HT1080 (cell line): ENCODE data around the gene AIG1. TPM values are rescaled to one million over a fixed set of nuclear protein-coding genes. Genes with fewer than 3 reads are reported as not detected.
"Not testable (repeated sequence)": the region's sequence is repeated elsewhere in the genome, so short reads cannot be mapped to it uniquely, and the experiment has no call there.

ENCODE experiments used
- DNase-seq: peaks from one replicate; pipeline ENCODE4 v3.0.0-alpha.2; 2015; ENCODE audit warnings: low read depth
- total RNA-seq: library from RNA; depleted of rRNA; stranded (reverse); fragments of >200 nt; shearing (Covaris generic); gene quantifications from 2 replicates; pipeline ENCODE4 v1.2.3, GENCODE V29; 2014

Gene AIG1
- total RNA-seq, 1 experiment from 2014 or later = 33.7 TPM

DNA sequence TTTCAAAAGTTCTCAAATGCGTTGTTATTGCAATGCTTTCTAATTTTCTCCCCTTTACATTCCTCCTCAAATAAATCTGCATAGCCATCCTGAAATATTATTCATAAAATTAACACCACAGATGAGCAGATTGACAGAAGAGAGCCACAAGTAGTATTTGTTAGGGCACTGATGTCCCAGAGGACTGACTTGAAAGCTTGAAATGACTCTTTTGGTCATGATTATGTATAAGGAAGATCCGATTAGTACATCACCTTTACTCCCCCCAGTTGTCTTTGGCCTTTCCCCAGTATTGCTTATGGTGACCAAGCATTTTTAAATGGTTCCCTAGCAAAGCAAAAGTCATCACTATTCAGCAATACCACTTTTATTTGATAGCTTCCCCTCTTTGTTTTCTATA is 202.2 kb downstream of the AIG1 start:
- no peak for DNase-seq

DNA sequence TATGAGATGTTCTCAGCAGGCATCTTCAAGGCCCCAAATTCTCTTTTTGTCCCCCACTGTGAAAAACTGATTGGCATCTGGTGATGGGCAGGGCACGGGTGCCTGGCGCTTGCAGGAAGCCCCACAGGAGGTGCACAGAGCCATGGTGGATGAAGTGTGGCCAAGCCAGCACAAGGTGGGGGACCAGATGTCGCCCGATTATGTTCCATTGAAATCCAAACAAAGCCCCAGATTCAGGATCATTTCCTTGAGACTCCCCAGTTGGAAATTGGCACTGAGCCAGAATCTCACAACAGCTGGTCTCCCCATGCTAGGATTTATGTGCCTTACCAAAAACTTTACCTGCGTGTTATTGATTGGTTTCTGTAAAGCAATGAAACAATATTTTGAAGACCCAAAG is 203.7 kb downstream of the AIG1 start:
- DNase-seq = no peak

DNA sequence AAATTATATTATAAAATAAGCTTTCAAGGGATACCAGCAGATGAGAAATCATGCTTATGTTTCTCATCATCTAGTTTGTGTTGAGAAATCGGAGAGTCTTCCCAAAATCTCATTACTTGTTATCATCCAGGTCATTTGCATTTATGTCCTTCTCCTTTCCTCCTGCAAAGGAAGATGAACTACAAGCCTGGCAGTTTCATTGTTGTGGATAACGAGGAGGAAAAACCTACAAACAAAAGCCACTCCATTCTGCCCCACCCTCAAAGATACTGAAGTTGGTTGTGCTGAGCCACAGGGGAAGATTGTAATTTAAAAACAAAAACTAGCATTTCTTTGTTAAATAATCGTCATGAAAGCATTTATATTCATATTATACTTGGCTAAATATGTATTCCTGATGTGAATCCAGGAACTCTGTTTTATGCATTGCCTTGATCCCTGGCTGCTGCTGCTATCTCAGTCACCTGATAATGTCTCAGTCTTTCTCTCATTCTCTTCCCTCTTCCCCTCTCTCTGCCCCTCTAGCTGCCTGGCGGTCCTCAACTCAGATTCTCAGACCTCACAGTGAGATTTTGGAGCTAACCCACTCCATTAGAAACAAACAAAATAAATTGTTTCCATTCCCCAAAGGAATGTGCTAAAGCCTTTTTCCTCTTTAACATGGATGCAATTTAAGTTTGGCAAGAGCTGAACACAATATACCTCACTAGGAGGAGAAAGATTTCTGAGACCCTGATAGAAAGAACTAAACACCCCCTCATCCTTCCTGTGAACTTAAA is 204.5 kb downstream of the AIG1 start:
- DNase-seq = no peak

DNA sequence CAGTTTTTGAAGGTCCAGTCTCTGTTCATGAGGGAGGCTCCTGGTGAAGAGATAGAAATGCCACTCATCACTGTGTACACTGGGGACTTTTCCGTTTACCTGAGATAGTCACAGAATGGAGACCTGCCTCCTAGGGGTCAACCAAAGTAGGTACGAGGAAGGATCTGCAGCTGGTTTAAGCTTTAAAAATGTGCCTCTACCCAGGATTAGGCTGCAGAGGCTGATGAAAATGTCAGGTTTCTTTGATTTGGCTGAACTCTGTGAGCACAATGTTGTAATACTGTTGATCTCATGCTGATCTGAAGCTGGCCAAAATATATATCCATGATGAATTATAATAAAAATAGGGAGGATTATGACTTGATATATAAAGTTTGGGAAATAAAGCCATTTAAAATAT is 207.1 kb downstream of the AIG1 start:
- DNase-seq = no peak

DNA sequence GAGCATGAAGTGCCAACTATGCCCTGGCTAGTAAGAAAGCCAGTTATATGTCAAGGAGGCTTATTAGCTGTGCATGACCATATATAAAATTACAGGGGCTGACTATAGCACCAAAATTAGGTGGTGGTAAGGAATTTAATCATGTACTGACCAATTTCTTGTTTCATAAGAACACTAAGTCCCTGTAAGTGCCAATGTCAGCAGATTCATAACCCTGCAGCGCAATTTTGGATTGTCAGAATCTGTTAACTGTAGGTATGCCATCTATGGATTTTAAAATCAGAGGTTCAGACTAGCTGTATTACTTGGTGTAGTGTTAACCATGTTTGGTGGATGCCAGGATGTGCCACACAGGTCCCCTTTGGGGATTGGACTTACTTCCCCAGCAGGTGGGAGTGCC is 207.8 kb downstream of the AIG1 start:
- no peak for DNase-seq

DNA sequence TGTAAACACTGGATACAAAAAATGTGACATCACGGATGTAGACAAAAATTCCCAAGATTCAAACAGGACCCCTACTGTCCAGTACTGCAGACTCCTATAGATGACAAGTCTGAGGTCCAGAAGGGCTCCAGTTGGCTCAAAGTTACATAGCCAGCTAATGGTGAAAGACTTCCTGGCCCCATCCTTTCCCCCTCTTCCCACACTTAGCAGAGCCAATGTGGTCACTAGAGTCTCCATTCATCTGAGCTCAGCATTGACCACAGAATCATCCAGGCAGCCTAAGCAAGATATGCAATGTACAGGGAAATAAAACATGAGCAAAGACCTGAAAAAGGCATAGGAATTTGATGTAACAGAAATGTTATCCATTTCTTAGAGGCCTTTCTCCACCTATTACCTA is 209.3 kb downstream of the AIG1 start:
- peak; percentile 51 for DNase-seq

DNA sequence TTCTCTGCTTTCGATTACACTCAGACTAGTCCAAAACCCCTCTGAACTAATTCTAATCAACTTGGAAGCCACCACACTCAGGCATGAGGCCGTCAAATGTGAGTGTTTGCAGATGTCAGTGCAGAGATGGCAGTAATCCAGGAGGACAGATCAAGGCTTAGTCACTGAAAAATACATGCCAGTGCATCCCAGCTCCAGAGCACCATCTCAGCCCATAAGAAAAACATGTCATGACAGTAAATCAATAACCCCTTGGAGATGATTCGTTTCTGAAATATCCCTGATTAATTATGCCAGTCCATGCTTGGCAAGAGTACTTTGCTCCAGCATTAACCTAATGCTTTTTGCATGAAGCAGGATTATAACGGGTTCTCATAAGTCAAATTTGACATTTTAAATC is 210.3 kb downstream of the AIG1 start:
- DNase-seq = peak; percentile 62

DNA sequence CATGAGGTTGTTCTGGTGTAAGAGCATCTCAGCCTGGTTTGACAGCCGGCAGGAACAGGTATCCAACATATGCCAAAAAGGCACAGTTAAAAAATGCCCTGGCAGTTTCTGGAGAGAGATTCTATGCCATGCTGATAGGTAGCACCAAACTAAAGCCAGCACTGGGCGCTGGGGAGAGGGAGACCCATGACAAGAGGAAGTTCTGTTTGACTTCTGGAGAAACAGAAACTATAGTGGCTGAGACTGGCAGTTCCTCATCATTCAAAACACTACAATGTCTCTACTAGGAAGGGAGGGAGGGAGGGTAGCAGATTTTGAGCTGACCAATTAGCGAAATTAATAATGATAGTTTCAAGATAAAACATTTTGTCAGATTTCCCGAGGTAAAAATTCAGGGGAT is 215.7 kb downstream of the AIG1 start:
- DNase-seq = no peak

DNA sequence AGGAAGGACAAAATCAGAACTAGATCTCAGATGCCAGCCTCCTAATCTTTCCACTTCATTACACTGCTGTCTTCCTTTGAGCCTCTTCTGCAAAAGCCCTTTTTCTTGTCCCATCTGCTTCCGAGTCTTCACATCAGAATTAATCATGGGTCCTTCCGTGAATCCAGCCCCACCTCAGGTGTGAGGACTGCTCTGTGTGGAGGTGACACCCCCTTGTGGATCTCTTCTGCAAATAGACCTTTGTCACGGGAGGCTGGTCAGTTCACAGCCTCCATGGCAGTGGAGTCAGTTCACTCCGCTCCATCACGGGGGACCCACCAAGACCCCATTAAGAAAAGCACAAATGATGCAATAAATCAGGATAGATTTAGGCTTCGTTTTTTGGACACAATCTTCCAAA is 218.7 kb downstream of the AIG1 start:
- DNase-seq = peak; percentile 47

DNA sequence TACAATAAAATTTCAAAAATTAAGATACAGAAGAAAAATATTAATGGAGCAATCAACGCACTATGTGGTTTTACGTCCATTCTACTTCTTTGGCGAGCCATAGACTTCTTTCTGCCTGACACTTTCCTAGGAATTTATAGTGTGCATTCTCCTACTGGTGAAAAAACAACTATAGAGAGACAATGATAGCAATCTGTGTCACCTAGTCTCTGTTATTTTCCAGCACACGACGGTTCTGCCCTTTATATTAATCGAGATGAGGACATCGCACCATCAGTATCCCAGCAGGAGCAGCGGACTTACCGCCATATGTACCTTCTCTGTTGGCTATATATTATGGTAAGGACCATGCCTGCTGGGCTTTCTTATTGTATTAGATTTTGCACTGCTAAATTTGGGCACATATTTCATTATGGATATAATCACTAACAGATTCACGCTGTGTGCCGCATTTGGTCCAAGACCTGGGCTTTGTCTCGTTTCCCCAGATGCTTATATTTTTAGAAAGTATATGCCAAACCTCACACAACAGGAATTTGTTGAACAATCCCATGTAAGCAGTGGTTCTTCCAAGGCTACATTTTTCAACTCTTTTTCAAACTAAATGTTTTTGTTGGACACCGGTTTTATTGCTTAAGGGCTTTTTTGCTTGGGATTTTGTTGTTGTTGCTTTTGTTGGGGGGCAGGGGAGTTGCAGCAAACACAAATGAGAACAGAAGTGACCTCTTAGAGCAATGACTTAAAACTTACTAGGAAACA is 223.4 kb downstream of the AIG1 start:
- DNase-seq = no peak

DNA sequence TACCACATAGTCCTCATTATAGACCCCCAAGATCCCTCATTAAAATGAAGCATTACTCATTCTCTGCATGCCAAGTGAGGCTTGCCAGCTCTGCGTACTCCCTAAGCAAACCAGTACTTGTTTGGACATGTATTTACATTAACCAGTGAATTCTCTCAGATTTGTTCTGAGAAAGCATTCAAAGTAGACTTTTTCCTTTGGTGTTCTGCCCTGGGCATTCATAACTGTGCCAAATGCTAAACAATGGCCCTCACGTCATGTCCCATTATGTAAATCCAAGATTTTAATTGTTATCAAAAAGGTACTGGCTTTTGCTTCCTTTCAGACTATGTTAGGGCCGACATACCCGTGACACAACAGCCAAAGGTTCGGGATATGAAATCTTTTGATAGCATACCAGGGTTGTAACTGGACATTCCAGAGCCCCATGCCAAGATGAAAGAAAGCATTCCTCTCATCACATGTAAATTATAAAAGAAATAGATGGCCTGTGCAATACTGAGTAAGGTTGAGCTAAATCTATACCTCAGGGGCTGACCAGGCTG is 225.6 kb downstream of the AIG1 start:
- no peak for DNase-seq

DNA sequence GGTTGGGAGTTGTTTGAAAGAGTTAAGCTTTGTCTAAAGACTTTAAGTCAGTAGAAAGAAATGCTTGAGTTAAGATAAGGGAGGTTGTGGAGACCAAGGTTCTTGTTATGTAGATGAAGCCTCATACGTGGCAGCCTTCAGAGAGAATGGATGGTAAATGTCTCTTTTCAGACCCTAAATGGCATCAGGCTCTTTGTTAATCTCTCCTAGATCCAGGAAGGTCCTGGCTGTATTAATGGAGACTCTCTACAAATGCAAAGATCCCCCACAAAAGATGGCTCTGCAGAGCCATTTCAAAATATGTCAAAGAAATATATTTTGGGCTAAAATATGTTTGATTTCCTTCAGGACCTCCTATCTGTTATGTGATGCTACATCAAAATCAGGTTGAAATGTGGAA is 228.2 kb downstream of the AIG1 start:
- DNase-seq = no peak

DNA sequence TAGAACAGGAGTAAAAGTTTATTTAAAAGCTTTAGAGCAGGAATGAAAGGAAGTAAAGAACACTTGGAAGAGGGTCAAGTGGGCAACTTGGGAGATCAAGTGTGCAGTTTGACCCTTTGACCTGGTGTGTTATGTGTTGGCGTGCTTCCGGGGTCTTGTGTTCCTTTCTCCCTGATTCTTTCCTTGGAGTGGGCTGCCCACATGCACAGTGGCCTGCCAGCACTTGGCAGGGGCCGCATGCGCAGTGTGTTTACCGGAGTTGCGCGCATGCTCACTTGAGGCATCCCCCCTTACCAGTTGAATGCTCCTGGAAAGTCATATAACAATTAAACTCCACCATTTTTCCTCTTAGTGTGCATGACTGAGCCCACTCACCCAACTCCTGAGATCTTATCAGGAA is 229.5 kb downstream of the AIG1 start:
- no peak for DNase-seq

DNA sequence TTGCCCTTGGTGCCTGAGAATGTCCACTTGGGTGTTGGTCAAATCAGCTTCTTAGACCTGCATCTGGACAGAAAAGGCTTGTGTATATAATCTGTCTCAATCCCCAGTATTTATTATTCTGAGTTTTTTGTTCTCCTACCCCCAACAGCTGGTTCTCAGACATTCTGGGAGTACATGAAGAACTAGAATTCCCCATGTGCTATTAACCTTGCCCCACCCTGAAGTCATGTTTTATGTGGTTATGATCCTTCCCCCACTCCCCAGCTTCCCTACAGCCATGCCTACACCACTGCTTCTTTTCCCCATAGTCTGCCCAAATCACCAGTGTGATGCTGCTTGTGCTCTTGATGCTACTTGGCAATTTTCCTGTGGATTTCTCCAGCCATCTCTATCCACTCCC is 232.8 kb downstream of the AIG1 start:
- DNase-seq = no peak

DNA sequence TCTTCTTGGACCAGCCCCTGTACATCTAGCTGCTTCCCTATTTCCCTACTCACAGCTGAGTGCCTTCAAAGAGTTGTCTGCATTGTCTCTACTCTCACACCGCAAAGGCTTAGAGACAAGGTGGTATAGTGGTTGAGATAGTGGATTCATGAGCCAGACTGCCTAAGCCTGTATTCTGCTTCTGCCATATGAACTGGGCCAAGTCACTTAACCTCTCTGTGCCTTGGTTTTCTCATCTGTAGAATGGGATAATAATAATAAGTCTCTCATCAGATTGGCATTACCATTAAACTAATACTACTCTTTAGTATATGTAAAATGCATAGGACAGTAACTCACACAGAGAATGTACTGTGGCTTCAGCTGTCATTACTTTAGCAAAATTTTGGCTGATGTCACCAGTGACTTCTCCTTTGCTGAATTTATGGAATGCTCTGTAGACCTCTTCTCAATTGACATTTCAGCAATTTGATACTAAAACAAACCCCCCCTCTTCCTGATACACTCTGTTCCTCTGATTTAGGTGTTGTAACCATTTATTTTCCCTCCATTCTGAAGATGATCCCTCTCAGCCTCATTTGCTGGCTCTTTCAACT is 233.7 kb downstream of the AIG1 start:
- DNase-seq = no peak

DNA sequence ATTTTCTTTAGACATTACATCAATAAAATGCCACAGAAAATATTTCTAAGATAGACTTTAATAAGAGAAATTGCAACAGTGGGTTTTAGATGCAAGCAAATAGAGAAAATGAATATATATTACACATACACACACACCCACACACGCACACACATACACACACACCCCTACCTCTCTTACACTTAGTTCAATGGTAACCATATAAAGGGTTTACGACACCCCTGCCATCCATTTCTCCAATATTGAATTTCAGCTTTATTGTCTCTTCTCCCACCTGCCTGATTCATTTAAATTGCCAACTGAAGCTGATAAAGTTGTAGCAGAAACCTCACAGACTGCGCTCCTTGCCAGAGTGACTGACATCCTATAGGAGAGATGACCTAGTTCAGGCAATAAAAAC is 235.2 kb downstream of the AIG1 start:
- DNase-seq = no peak

DNA sequence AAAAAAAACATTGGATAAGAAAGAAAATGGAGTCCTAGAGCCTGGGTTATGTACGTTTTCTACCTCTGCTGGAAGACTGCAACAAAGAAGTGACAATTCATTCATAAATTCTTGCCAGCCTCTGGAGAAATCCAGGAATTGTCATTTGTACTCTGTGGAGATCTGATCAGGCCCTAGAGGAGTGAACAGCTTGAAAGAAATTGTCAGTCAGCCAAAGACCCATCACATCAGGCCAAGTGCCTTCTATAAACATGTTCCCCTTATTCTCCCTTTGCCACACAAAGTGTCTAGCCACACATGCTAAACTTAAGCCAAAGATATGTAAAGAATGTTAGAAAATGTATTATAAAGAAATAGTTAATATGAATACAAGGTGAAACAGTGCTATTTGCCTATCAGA is 237.4 kb downstream of the AIG1 start:
- no peak for DNase-seq

DNA sequence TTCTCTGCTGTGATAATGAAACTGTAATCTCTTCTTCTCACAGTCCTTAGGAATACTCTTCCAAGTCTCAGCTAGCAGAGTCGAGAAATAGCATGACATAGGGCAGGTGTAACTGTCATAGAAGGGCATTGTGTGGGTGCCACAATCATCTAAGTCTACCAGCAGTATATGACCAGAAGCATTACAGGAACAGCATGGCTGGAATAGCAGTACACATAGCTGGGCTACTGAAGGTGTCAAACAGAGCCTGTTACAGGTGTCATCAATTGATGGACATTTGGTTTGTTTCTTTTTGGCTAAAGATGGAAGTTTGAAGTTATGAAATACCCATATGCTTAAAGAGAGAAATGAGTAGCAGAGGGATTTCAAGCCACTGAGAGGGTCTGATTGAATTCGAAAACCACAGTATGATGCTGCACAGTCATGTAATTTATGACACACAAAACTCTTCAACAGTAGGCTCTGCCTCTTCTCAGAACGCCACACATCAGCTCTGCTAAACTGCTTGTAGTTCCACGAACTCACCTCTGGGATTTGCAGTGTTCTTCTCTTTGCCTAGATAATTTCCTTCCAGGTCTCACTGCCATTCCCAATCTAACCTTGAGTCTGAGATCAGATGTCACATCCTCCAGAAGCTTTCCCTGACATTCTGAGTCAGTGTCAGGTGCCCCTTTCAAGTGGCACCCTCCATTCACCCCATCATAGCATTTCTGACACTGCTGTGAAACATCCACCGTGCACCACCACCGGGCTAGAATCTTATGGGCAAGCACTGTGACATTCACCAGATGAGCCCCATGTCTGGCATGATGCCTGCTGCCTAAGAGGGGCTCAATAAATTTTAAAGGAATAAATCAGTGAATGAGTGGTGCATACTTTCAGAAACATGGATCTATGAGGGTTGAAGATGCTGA is 238.8 kb downstream of the AIG1 start:
- peak; percentile 13 for DNase-seq

DNA sequence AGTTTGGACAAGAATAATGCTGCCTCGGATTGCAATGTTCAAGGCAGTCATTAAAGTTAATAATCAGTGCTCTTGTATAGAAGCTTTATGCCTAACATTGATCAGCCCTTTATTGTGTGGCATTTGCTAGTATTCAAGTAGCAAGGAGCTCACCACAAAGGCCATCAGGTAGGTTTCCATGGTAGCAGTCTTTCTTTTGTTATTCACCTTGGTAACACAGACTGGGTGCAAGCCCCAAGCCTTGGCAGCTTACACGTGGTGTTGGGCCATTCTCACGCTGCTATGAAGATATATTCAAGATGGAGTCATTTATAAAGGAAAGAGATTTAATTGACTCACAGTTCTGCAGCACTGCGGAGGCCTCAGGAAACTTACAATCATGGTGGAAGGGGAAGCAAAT is 240.5 kb downstream of the AIG1 start:
- no peak for DNase-seq

DNA sequence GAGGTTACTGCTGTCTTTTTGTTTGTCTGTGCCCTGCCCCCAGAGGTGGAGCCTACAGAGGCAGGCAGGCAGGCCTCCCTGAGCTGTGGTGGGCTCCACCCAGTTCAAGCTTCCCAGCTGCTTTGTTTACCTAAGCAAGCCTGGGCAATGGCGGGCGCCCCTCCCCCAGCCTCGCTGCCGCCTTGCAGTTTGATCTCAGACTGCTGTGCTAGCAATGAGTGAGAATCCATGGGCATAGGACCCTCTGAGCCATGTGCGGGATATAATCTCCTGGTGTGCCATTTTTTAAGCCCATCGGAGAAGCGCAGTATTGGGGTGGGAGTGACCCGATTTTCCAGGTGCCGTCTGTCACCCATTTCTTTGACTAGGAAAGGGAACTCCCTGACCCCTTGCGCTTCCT is 247.1 kb downstream of the AIG1 start:
- DNase-seq = not testable (repeated sequence)

DNA sequence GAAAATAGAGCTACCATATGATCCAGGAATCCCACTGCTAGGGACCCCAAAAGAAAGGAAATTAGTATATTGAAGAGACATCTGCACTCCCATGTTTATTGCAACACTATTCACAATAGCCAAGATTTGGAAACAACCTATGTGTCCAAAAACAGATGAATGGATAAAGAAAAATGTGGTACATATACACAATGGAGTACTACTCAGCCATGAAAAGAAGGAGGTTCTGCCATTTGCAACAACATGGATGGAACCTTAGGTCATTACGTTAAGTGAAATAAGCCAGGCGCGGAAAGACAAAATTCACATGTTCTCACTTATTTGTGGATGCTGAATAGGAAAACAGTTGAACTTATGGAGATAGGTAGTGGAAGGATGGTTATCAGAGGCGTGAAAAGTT is 252.5 kb downstream of the AIG1 start:
- no peak for DNase-seq
